Activated CD4-positive, alpha-beta T cell treated with anti-CD3 and anti-CD28 coated beads, Interleukin-2, amount 50 U/mL, for 16 hours (primary cell): ENCODE measurements around the gene SEL1L.
"Not testable (repeated sequence)": the region's sequence is repeated elsewhere in the genome, so short reads cannot be mapped to it uniquely, and the experiment has no call there.

Experiments used
- DNase-seq: peaks from one replicate; pipeline ENCODE4 v3.0.0-alpha.2; 2020

The SEL1L gene

DNA sequence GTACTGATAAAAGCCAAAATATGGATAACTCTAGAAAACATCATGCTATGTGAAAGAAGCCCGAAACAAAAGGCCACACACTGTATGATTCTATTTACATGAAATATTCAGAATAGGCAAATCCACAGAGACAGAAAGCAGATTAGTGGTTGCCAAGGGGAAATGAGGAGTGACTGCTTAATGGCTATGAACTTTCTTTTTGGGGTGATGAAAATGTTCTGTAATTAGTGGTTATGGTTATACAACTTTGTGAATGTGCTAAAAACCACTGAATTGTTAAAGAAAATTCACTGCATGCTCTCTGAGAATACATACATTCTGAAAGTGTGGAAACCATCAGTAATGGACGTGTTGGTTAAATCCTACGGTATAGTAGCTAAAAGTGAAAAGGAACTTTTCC lies 93.6 kb downstream of the SEL1L start:
- DNase-seq: no peak

DNA sequence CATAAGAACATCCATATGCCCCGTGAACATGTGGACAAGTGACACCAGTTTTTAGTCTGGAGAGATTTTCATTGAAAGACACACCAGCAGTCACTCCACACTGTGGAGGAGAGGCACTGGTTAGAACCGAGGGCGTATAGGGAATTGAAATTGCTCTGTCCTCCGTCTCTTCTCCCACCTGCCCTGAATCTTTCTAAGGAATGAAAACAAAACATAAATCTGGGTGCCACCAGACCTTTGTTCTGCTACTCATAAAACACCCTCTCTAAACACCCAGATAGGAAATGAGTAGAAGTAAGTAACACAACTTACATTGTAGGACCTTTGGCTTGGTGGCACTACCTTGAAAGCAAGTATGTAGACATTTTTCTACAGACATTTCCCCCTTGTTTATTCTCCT lies 96.4 kb downstream of the SEL1L start:
- DNase-seq: no peak

DNA sequence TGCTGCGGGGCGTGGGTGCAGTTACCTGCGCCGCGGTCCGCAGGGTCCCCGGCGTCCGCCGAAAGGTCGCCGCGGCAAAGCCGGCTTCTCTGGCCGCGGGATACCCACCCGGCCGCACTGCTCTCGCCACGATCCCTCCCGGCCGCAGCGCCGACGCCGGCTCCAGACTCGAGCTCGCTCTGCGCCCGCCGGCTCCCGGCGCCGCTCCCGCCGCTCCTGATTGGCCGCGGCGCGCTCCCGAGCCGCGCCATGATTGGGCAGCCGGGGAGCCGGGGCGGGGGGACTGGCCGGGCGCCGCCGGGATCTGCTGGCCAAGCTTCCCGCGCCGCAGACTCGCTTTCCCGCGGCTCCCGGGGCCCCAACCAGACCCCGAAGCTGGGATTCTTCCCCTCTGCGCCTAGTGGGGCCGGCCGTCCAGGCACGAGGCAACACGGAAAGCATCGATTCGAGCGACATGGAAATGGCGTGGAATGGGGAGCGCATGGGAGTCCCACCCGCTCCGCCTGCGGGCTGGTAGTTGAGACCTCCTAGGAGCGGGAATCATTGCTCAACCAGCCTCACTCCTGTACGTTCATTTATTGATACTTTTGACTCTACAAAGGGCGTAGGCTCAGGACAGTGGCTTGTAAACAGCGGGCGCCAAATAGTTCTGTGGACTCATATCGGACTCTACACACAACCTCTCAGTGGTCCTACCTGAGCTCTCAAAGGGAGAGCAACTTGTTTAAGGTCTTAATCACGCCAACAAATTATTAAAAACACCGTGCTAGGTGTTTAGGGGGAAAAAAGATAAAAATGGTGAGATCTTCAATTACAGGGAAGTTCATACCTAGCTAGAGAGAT lies 97.1 kb downstream of the SEL1L start:
- peak; percentile 35 for DNase-seq

DNA sequence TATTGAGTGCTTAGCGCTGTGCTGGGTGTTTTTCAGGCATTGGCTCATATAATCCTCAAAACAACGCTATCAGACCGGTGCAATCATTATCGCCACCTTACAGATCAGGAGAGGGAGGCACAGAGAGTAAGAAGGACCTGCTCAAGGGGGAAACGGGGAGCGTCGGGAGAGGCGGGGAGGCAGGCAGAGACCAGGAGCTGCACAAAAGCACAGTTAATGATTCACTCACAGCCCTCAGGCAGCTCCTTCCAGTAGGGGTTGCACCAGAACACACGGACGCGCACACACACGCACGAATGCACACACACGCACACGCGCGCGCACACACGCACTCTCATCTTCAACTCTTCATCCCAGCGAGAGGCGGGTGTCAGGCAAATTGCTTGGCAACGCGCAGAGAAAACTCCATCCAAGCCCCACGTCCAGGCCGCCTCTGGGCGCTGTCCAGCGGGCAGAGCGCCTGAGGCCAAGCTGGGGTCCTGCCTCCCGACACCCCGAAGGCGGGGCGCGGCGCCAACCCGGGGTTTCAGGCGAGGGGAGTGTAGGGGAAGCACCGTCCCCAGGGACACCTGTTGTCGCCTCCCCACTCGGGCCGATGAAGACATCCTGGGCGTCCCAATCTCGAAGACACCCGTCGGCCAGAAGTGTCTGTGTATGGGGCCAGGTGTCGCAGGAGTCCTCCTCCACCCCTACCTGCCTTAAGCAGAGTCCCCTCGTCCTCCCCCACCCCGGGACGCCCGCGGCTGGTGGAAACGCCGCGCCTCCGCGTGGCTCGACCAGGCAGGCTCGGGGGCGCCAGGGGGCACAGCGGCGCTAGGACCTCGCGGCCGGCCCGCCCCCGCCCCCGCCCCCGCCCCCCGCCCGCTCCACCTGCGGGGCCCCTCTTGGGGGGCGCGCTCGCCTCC lies 98.0 kb downstream of the SEL1L start:
- DNase-seq: peak; percentile 2

DNA sequence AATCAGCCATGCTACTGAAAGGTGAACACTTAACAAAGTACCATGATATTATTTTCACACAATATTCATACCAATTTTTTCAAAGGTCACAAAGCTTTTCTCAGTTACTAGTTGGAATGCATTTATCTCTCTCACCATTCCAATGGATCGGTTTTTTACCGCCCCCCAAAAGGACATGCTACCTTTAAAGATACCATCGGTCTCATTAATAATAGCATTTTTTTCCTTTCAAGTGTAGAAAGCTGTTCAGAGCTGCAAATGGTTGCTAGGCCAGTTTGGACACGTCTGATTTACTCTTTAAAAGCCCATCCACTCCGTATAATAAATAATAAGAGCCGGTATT lies 98.6 kb downstream of the SEL1L start:
- DNase-seq: no peak

DNA sequence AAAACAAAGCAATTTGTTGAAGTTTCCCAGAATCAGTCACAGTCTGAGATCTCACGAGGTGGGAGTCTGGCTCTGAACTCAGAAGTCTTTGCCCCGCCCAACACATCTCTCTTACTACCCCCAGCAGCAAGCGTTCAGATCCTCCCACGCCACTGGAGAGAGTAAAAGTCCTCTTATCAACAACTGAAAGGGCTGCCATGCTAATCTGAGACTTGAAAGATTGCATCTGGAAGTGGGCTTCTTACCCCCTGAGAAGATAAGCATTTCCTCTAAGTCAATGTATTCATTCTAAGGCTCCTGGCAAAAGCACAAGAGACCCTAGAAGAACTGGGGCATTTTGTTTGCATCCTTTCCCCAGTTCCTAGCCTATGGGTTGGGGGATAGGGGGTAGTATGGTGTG lies 99.4 kb downstream of the SEL1L start:
- no peak for DNase-seq

DNA sequence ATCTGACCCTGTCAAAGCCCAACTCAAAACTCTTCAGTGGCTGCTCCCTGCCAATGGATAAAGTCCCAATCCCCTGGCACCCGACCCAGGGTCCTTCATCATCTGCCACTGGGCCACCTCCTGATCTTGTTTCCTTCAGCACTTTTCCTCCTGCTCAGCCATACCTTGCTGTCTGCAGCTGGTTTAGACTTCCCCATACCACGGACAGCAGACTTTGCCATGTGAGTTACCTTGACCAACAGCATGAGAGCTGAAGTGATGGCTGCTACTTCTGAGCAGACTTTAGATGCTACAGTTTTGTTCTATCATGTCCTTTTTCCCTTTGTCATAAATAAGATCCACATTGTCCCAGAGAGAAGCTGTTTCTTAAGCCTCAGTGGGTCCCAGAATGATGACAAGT lies 100.3 kb downstream of the SEL1L start:
- no peak for DNase-seq

DNA sequence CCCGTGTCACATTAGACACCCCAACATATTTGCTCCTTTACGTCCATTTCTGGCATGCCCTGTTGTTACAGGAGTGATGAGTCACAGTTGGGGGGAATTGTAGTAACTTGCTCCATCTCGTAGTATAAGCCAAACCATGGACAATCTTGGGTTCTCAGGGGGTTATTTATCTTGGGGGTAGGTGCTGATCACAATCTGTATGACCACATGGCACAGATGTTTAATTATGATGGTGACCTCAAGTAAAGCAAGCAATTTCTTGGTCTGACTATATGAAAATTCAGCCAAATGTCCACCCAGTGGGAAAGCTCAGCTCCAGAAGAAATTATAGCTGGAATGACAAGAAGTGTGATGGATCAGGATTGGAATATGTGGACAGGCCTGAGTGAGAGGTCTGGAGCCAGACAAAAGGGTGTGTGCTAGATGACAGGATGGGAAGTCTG lies 101.4 kb downstream of the SEL1L start:
- no peak for DNase-seq

DNA sequence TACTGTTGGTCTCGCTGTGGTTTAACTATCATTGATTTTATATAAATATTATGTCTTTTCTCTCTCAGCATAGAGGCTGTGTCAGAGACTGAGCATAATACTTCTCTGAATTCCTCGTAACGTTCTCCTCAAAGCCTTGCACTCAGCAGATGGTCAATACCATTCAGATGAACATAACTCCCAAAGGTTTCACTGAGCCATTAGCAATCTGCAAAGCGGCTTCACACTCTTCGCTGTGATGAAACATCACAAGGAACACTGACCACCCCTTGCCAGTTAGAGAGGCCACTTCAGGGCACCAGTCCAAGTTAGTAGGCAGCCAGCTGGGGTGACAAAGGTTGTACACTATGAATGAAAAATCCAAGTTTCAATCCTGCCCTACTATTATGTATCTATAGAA lies 103.4 kb downstream of the SEL1L start:
- no peak for DNase-seq

DNA sequence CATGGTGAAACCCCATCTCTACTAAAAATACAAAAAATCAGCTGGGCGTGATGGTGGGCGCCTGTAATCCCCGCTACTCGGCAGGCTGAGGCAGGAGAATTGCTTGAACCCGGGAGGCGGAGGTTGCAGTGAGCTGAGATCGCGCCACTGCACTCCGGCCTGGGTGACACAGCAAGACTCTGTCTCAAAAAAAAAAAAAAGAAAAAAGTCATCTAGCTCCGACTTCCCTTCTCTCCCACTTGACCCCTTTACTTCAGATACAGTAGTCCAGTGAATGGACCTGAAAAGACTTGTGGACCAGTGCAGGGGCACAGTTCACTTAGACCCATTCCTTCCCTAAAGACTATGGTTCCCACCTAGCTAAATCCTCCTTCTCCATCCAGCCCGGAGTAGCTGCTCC lies 103.9 kb downstream of the SEL1L start:
- DNase-seq: not testable (repeated sequence)

DNA sequence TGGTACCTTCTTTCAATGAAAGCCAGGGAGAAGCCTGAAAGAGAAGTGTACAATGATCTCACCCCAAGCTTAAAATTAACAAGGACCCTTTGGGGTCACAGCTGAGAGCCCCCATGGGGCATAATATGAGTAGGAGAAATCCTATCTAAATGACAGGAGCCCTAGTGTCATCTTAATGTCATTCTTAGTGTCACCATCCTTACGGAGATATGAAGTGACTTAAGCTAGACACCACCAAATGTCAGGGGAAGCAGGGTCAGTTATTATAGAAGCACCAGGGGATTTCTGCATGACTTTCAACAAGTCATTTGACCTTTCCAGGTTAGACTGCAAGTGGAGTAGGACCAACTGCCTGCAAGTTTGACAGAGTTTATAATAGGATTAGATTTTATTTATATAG lies 104.6 kb downstream of the SEL1L start:
- no peak for DNase-seq

DNA sequence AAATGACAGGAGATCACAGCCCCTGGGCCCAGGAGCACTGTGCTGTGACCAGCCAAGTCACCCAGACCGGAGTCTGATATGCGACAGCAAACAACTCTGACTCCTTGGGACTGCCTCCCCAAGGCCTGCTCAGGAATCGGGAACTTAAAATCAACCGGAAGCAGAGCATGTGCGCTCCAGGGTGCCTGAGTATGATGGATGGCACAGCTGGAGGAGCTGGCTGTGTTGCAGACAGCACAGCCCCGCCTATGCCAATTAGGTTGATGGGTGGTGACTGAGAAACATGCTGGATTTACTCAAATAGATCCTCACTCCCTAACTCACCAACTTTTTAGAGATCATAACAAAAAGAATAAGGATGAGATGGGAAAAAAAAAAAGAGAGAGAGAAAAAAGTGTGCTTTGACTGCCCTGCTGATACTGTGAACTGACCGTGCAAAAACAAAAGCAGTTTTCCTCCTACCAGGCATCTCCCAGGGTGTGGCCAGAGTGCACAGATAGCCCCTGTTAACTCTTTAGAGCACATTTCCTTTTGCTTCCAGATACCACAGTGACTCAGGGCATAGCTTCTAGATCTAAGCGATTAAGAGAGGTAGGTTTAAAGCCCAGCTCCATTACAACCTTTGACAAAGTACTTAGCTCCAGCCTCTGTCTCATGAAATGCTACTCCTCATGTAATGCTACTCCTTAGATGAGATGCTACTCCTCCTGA lies 106.2 kb downstream of the SEL1L start:
- DNase-seq: no peak

DNA sequence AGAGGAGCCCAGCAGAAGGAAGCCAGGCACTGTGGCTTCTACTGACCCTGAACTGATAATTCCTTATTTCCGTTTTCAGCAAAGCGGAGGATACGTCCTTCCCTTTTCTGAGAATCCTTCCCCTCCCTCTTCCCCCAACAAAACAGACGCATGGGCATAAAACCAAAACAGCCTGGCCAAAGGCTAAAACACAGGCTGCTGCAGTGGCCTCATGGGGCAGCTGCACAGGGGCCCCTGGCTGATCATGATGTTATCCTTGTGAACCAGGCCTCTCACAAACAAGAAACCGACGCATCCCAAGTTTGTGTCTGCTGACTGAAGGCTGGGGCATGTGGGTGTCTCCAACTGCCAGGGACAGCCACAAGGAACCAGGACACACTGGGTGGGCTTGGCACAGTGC lies 110.1 kb downstream of the SEL1L start:
- DNase-seq: no peak
